SK-N-SH (cell line): Measurements from ENCODE around the gene PRKD3. TPM values are rescaled to one million over a fixed set of nuclear protein-coding genes. Genes with fewer than 3 reads are reported as not detected.

ENCODE experiments used
- CTCF ChIA-PET: fragments of 300-600, 350-600 bp; formaldehyde crosslinking; extraction: SDS; loops from one replicate; lab custom pipeline; 2021; lab: Yijun Ruan, JAX
- POLR2A ChIA-PET: fragments of 350-600 bp; sonication (Branson Sonifier 250); formaldehyde crosslinking; extraction: SDS; loops from one replicate; lab custom pipeline; 2020; ENCODE audit warnings: antibody characterized with exemption, inconsistent platforms; lab: Yijun Ruan, JAX
- DNase-seq: peaks from one replicate; pipeline ENCODE4 v3.0.0; 2012
- H2AFZ ChIP-seq: fragments of 200-600 bp; sonication (generic); 2 replicates; pipeline ENCODE4 v1.8.1; 2016; ENCODE audit warnings: antibody characterized with exemption, mild to moderate bottlenecking, low read depth
- H3F3A ChIP-seq: fragments of 200-600 bp; sonication (generic); replicated peaks from 2 replicates; pipeline ENCODE3; 2016; ENCODE audit warnings: antibody characterized with exemption, mild to moderate bottlenecking; ENCODE audit not compliant: insufficient read depth
- H3K27ac ChIP-seq, 2 experiments: fragments of 200-500 bp in 1 of 2; fragments of 200-600 bp in 1 of 2; sonication (Bioruptor generic) in 1 of 2; sonication (generic), shearing (Covaris generic) in 1 of 2; 2 replicates each; pipeline versions ENCODE4 v1.5.1 to v1.6.1; 2014 to 2016; ENCODE audit warnings: low read depth in 2 of 2, inconsistent platforms in 1 of 2, low read length in 1 of 2, mild to moderate bottlenecking in 1 of 2, mixed read lengths in 1 of 2
- H3K27me3 ChIP-seq: fragments of 200-600 bp; sonication (generic), shearing (Covaris generic); 2 replicates; pipeline ENCODE4 v1.6.1; 2016; ENCODE audit warnings: mixed run types; ENCODE audit not compliant: insufficient read depth
- H3K36me3 ChIP-seq, 2 experiments: fragments of 200-500 bp in 1 of 2; fragments of 200-600 bp in 1 of 2; sonication (Bioruptor generic) in 1 of 2; sonication (generic) in 1 of 2; replicated peaks in 1 of 2; 2 replicates each; pipeline versions ENCODE3 to v1.5.1; 2014 to 2016; ENCODE audit warnings: low read length in 1 of 2, mild to moderate bottlenecking in 1 of 2; ENCODE audit not compliant: insufficient read depth in 2 of 2, control insufficient read depth in 1 of 2
- H3K4me1 ChIP-seq, 2 experiments: fragments of 200-500 bp in 1 of 2; fragments of 200-600 bp in 1 of 2; sonication (Bioruptor generic) in 1 of 2; sonication (generic), shearing (Covaris generic) in 1 of 2; 2 replicates each; pipeline versions ENCODE4 v1.5.1 to v1.6.1; 2014 to 2016; ENCODE audit warnings: low read depth in 1 of 2, low read length in 1 of 2, mixed run types in 1 of 2; ENCODE audit not compliant: insufficient read depth in 2 of 2, control insufficient read depth in 1 of 2
- H3K4me2 ChIP-seq: fragments of 200-600 bp; sonication (generic), shearing (Covaris generic); 2 replicates; pipeline ENCODE4 v1.6.1; 2017; ENCODE audit warnings: mixed run types
- H3K4me3 ChIP-seq, 2 experiments: fragments of 200-500 bp in 1 of 2; fragments of 200-600 bp in 1 of 2; sonication (Bioruptor generic) in 1 of 2; sonication (generic), shearing (Covaris generic) in 1 of 2; 2 replicates each; pipeline versions ENCODE4 v1.5.1 to v1.8.1; 2014 to 2016; ENCODE audit warnings: low read depth in 2 of 2, inconsistent platforms in 1 of 2, low read length in 1 of 2, mild to moderate bottlenecking in 1 of 2, mixed read lengths in 1 of 2, moderate library complexity in 1 of 2
- H3K79me2 ChIP-seq: fragments of 200-600 bp; sonication (generic); 2 replicates; pipeline ENCODE4 v1.8.1; 2017; ENCODE audit warnings: mild to moderate bottlenecking; ENCODE audit not compliant: insufficient read depth
- H3K9ac ChIP-seq: fragments of 200-600 bp; sonication (generic); 2 replicates; pipeline ENCODE4 v1.6.1; 2017; ENCODE audit warnings: mixed run types
- H3K9me2 ChIP-seq: fragments of 200-600 bp; sonication (generic); 2 replicates; pipeline ENCODE4 v1.6.1; 2017; ENCODE audit warnings: mixed run types
- H3K9me3 ChIP-seq: fragments of 200-600 bp; sonication (generic); 2 replicates; pipeline ENCODE4 v1.6.1; 2017; ENCODE audit warnings: mixed run types, mild to moderate bottlenecking, moderate library complexity
- H4K20me1 ChIP-seq: fragments of 200-600 bp; sonication (generic); 2 replicates; pipeline ENCODE4 v1.6.1; 2017; ENCODE audit warnings: mild to moderate bottlenecking, mixed run types; ENCODE audit not compliant: insufficient read depth
- CTCF ChIP-seq: fragments of 200-600 bp; sonication (generic); IDR thresholded peaks from 2 replicates; pipeline ENCODE4 v1.6.1; 2017; ENCODE audit warnings: antibody characterized with exemption, mild to moderate bottlenecking, moderate library complexity
- FOXJ3 ChIP-seq: sonication (generic); formaldehyde crosslinking; IDR thresholded peaks from 2 replicates; pipeline ENCODE4 v1.5.1; 2020; ENCODE audit warnings: mild to moderate bottlenecking, missing genetic modification reagents
- FOXM1 ChIP-seq: IDR thresholded peaks from 2 replicates; pipeline ENCODE4 v1.4.0; 2012; ENCODE audit warnings: low read depth, mild to moderate bottlenecking
- IRF3 ChIP-seq: fragments of 150-350 bp; IDR thresholded peaks from 2 replicates; pipeline ENCODE4 v1.6.1; 2016; ENCODE audit warnings: mild to moderate bottlenecking, low read depth, low read length
- JUND ChIP-seq: IDR thresholded peaks from 2 replicates; pipeline ENCODE4 v1.4.0; 2012
- MEF2A ChIP-seq: IDR thresholded peaks from 2 replicates; pipeline ENCODE4 v1.4.0; 2012; ENCODE audit warnings: low read depth, borderline replicate concordance
- PBX3 ChIP-seq: IDR thresholded peaks from 2 replicates; pipeline ENCODE4; 2012
- POLR2AphosphoS5 ChIP-seq: IDR thresholded peaks from 2 replicates; pipeline ENCODE4 v1.6.1; 2012; ENCODE audit warnings: low read depth, low read length
- RCOR1 ChIP-seq: fragments of 150-350 bp; IDR thresholded peaks from 2 replicates; pipeline ENCODE4 v1.6.1; 2017; ENCODE audit warnings: antibody characterized with exemption, low read length
- RFX5 ChIP-seq: IDR thresholded peaks from 2 replicates; pipeline ENCODE4 v1.6.1; 2012; ENCODE audit warnings: mild to moderate bottlenecking, improper control_type of control experiment, low read length
- RXRA ChIP-seq: IDR thresholded peaks from 2 replicates; pipeline ENCODE4 v1.4.0; 2012; ENCODE audit warnings: low read depth, mild to moderate bottlenecking, borderline replicate concordance
- SIN3A ChIP-seq: IDR thresholded peaks from 2 replicates; pipeline ENCODE4 v1.6.1; 2012; ENCODE audit warnings: low read depth, mild to moderate bottlenecking, low read length, moderate library complexity, borderline replicate concordance
- TCF12 ChIP-seq: IDR thresholded peaks from 2 replicates; pipeline ENCODE4 v1.4.0; 2012
- USF1 ChIP-seq: IDR thresholded peaks from 2 replicates; pipeline ENCODE4 v1.4.0; 2012; ENCODE audit warnings: low read depth, borderline replicate concordance
- USF2 ChIP-seq: fragments of 150-350 bp; IDR thresholded peaks from 2 replicates; pipeline ENCODE4 v1.6.1; 2017; ENCODE audit warnings: antibody characterized with exemption, low read length, low read depth, borderline replicate concordance
- YY1 ChIP-seq: IDR thresholded peaks from 2 replicates; pipeline ENCODE4 v1.4.0; 2012; ENCODE audit warnings: low read depth, mild to moderate bottlenecking
- WGBS: methylation state at CpG from one replicate; pipeline ENCODE4 v1.1.6; 2017; ENCODE audit warnings: low lambda C conversion rate; 5-methylcytosine and 5-hydroxymethylcytosine counted together
- polyA plus RNA-seq, 3 experiments: library from polyadenylated mRNA; depleted of rRNA; stranded (reverse); fragments of >200 nt; gene quantifications; 2 replicates each; pipeline ENCODE4 v1.2.3, GENCODE V29; 2012

Gene PRKD3
- polyA plus RNA-seq, 1 of the 3 experiments (the other 2 are of a cell fraction), result 15.9 TPM

GRCh38 chr2:37301408-37301807 is 23.2 kb downstream of the PRKD3 start:
- WGBS, result 67% methylated on average over 2 of the region's 2 CpGs
- H3K4me2 ChIP-seq, result no peak overlapping the region
- no peak overlapping the region; a peak in 1 of 4 replicates for H3K27ac ChIP-seq
- H3K36me3 ChIP-seq, result peaks cover 0 to 11% of the 10 kb centered on the region in 2 experiments
- no peaks in the 10 kb centered on the region for H3K9me2 ChIP-seq
- no peak overlapping the region for H3K4me3 ChIP-seq
- H3K4me1 ChIP-seq, result peaks cover 7 to 13% of the 10 kb centered on the region in 2 experiments; a peak in 3 of 4 replicates
- ChIA-PET POLR2A (no interaction called here), CTCF (interaction anchor here (0.7 to 1.3 kb wide), 4 partner anchors 9 to 589 kb away, joined by 3 to 4 read pairs (median 4); no protein-coding TSS in a partner anchor)
- peaks cover 22% of the 10 kb centered on the region for H3F3A ChIP-seq
- H3K27me3 ChIP-seq, result no peaks in the 10 kb centered on the region
- H2AFZ ChIP-seq, result no peak overlapping the region
- DNase-seq, result no peak
- H3K9ac ChIP-seq, result no peak overlapping the region
- TF ChIP-seq IRF3, result no peak
- no peak for TF ChIP-seq YY1
- TF ChIP-seq JUND, result no peak
- TF ChIP-seq RXRA, result no peak
- no peak for TF ChIP-seq USF1
- TF ChIP-seq TCF12, result no peak
- TF ChIP-seq CTCF, result no peak
- TF ChIP-seq PBX3, result no peak
- TF ChIP-seq MEF2A, result no peak
- H3K79me2 ChIP-seq, result peaks cover 98% of the 10 kb centered on the region
- peaks cover 10% of the 10 kb centered on the region for H4K20me1 ChIP-seq
- no peaks in the 10 kb centered on the region for H3K9me3 ChIP-seq

- Histone ChIP-seq H3K79me2 (peaks cover 98% of the 10 kb centered on the region), H3K36me3 (peaks cover 0 to 14% of the 10 kb centered on the region in 2 experiments), H4K20me1 (peaks cover 7% of the 10 kb centered on the region; the same call in 1 of the 2 replicates), H3K27ac (no peak overlapping the region), H3K4me2 (no peak overlapping the region), H3F3A (peaks cover 19% of the 10 kb centered on the region), H3K9me2 (no peaks in the 10 kb centered on the region), H3K9me3 (no peaks in the 10 kb centered on the region), H3K4me3 (no peak overlapping the region), H2AFZ (no peak overlapping the region), H3K9ac (no peak overlapping the region), H3K4me1 (peaks cover 7 to 9% of the 10 kb centered on the region in 2 experiments; a peak in 3 of 4 replicates), H3K27me3 (no peaks in the 10 kb centered on the region)
- POLR2A ChIA-PET, result no interaction called here
- DNase-seq, result no peak
- 88% methylated on average over 4 of the region's 4 CpGs for WGBS
- CTCF ChIA-PET, result interaction anchor here (0.7 to 1.1 kb wide), 2 partner anchors 10 to 590 kb away, joined by 3 read pairs; no protein-coding TSS in a partner anchor
- TF ChIP-seq USF2 (no peak), RFX5 (no peak), FOXM1 (no peak), FOXJ3 (CRISPR knock-in tag) (no peak), USF1 (no peak), MEF2A (no peak), RCOR1 (no peak), CTCF (no peak), JUND (no peak), SIN3A (no peak), TCF12 (no peak), IRF3 (no peak), POLR2AphosphoS5 (no peak)
These were observed 24.1 kb downstream of the PRKD3 start for GRCh38 chr2:37300578-37300977.
